NOMO-1 treated with dmso at 0.1 percent for 144 hours (cell line): ENCODE results near the gene BCL7B.
"Not testable (repeated sequence)": the region's sequence is repeated elsewhere in the genome, so short reads cannot be mapped to it uniquely, and the experiment has no call there.

Source experiments
- DNase-seq: peaks from one replicate; lab custom pipeline; 2025; ENCODE audit not compliant: unreplicated experiment; lab: John Stamatoyannopoulos, UW

The BCL7B gene

GRCh38 chr7:73573276-73573675, 15.8 kb upstream of the BCL7B start:
- no peak for DNase-seq

GRCh38 chr7:73572767-73573186, 15.3 kb upstream of the BCL7B start:
- DNase-seq, result no peak

- DNase-seq, result no peak
These were observed 13.5 kb upstream of the BCL7B start for GRCh38 chr7:73570977-73571376.

GRCh38 chr7:73570521-73570920, 13.0 kb upstream of the BCL7B start:
- no peak for DNase-seq

GRCh38 chr7:73569042-73569608, 11.6 kb upstream of the BCL7B start:
- no peak for DNase-seq

GRCh38 chr7:73567846-73568685, 10.6 kb upstream of the BCL7B start:
- DNase-seq, result no peak

- DNase-seq, result no peak
These were observed 9.7 kb upstream of the BCL7B start for GRCh38 chr7:73567140-73567539.

- not testable (repeated sequence) for DNase-seq
These were observed 8.9 kb upstream of the BCL7B start for GRCh38 chr7:73566431-73566830.

- DNase-seq, result no peak
These were observed 8.3 kb upstream of the BCL7B start for GRCh38 chr7:73565675-73566340.

- peak; percentile 60 for DNase-seq
These were observed 2.8 kb upstream of the BCL7B start for GRCh38 chr7:73560109-73560835.

- peak; percentile 100 for DNase-seq
These were observed 438 bp downstream of the BCL7B start for GRCh38 chr7:73557108-73557396.

- DNase-seq, result peak; percentile 38
These were observed 1.0 kb downstream of the BCL7B start for GRCh38 chr7:73556208-73557107.

GRCh38 chr7:73555411-73555982, 2.0 kb downstream of the BCL7B start:
- no peak for DNase-seq

- not testable (repeated sequence) for DNase-seq
These were observed 7.4 kb downstream of the BCL7B start for GRCh38 chr7:73550093-73550492.

- DNase-seq, result no peak
These were observed 8.3 kb downstream of the BCL7B start for GRCh38 chr7:73549176-73549575.

- DNase-seq, result no peak
These were observed 9.6 kb downstream of the BCL7B start for GRCh38 chr7:73547841-73548240.

GRCh38 chr7:73544678-73545077, 12.8 kb downstream of the BCL7B start:
- no peak for DNase-seq

GRCh38 chr7:73541722-73542121, 15.8 kb downstream of the BCL7B start:
- DNase-seq, result no peak

GRCh38 chr7:73539709-73540108, 17.8 kb downstream of the BCL7B start:
- no peak for DNase-seq

- not testable (repeated sequence) for DNase-seq
These were observed 19.0 kb downstream of the BCL7B start for GRCh38 chr7:73538510-73538909.
